Inflammatory macrophage treated with lipopolysaccharide for 4 hours (primary cell): ENCODE data around the gene IGSF11.
"Not testable (repeated sequence)": the region's sequence is repeated elsewhere in the genome, so short reads cannot be mapped to it uniquely, and the experiment has no call there.

ENCODE experiments used
- DNase-seq: peaks from one replicate; pipeline ENCODE4 v3.0.0-alpha.2; 2020

The IGSF11 gene

DNA sequence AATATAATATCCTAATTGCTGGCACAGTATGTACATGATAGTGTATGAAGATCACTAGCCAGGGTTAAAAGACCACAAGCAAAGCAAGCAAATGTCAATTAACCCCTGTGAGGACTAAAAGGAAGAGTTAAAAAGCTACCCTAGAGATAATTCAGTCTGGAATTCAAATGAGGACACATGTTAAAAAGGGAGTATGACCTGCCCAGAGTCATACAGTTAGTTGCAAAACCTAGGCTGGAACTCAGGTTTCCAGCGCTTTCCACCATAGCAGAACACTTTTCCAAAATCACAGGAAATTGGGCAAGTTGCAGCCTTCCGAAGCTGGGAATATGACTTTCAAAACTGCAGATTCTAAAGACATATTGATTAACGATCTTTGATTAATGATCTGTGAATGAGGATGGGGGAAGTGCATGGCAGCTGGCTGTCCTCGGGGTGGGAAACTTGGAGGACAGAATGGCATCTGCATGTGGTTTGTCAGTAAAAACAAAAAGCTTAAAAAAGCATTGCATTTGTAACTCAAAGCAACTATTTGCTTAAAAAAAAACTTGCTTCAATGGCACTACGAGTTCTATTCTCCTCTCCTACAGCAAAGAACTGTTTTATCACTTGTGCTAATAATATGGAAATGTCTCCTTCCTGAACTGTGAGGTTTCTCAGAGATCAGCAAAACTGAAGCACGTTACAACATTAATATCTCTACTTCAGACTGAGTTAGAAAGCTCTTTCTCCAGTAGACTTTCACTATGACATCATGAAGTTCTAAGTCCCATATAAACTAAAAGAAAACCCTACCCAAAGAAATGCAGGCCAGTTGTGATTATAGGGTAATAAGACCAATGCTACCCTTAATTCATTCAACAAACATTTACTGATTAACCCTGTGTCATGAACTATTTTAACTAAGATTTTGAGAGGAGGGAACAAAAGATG lies 46.2 kb downstream of the IGSF11 start:
- no peak for DNase-seq

DNA sequence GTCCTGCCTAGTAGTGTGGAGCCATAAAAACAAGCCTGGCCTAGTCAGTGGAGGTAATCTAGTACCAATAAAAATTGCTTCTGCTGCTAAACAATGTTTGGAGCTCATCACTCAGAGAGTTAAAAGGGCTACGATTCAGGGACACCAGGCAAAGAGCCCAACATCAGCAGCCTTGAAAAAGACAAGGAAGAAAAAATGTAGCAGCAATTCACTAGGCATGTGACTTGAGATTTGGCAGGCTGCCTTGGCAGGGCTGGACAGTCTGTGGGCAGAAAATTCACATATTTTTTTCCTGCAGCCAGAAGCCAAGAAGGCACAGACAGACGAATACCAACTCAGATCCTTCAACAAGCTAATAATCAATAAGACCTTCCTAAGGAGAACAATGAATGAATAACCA lies 47.2 kb downstream of the IGSF11 start:
- DNase-seq: no peak

DNA sequence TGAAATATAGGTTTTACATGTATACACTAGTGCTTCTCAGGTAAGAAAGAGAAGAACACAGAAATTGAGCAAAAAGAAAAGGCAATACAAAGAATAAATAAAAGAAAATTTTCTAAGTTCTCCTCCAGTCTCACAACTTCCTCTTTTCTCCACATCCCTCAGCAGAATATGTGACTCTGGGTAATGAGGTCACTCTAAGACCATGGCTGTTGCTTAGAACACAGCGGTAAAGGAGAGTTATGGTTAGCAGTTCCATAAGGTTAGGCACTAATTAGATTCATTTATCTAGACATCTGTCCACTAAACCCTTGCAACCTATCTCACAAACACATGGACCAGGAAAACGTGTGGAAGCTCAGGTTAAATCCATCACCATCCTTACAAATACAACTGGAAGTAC lies 47.9 kb downstream of the IGSF11 start:
- no peak for DNase-seq

DNA sequence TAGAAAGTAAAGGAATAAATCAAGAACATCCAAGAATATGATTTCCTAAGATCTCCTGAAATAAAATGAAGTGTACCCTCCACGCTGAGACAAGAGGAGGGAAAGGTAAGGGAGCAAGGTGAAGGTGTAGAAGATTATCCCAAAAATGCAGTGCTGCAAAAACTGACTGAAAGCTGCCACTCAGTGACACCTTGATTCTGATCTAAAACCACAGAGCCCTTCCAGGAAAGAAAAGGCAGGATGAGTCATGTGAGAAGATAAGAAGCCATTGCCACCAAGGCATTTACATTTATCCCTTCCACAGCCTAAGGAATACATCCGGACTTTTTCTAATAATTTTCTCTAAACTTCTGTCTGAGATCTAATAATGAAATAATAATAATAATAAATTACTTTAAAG lies 49.9 kb downstream of the IGSF11 start:
- no peak for DNase-seq

DNA sequence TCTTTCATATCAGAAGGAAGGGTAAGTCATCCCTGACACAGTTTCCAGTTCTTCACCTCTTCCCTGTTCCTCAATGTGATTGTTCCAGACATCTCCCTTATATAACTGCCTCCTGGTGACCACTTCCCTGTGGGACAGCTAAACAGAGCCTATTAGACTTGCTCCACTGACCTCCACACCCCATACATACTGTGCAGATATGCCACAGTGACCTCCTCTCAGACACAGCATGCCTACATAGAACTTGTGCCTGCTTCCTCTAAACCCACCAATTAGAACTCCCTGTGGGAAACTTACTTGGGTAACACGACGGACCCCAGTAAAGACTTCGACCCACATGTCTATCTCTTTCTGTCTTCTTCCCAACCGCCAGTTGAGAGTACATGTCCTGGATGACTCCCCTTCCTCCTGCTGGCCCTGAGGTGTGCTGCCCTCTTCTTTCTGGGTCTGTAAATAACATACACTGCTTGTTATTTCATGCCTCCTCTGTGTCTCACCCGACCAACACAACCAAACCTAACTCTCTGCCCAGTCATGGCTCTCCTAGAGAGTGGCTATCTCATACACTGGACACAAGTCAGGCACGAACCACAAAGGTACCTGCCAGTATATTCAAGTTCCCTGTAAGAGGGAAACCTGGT lies 53.0 kb downstream of the IGSF11 start:
- no peak for DNase-seq

DNA sequence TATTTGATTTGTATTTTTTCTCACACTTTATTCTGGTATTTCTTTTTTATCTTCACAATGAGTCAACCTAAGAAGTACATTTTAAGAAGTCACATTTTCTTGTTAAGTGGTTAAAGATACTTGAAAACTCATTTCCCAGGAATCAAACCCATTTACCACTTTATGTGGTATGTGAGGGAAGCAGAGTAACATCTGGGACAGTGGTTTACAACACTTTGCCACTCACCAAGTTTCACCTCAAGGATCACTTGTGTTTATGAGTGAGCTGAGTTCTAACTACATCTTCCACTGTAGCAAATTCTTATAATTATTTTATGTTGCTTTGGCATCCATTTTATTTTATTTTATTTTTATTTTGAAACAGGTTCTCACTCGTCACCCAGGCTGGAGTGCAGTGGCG lies 53.8 kb downstream of the IGSF11 start:
- no peak for DNase-seq

DNA sequence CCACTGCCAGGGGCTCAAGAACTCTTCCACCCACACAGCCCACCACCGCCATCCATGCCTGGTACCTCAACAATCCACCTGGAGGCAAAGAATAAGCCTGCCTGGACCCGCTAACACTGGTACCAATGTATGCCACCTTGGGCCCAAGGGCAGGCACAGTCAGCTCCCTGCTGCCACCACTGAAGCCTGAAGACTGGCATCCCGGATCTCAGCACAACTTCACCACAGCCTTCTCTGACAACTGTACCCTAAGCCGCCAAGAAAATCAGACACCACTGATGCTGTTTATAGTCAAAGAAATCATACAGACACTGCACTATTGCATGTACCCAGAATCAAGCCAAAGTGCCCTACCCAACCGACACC lies 56.3 kb downstream of the IGSF11 start:
- DNase-seq: no peak

DNA sequence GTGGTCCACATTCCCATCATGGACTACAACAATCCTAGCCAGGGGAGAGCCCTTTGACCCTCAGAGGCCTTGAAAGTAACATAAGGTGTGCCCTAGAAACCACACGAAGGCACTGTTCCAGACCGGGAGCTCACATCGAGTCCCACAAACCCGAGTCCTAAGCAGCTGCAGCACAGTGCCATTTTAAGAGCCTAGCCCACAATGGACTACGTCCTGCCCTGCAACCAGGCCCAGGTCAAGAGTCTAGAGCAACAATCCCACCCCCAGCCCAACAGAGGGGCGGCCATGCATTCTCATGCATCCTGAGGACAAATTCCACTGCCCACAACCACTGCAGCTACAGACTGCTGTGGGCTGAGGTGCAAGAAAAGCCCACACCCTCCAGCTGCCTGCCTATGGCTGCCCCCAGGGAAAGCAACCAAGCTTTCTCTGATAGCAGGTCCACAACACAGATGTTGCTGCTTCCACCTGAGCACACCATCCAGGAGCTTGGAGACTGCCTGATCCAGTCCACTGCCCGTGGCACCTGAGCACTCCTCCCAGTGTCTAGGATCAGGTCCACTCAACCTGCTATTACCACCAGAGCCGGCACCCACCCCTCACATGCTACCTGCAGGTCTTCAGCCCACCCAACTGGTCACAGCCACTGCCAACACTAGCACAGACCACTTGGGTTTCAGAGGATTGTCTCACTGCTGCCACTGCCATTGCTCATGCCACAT lies 56.8 kb downstream of the IGSF11 start:
- DNase-seq: no peak

DNA sequence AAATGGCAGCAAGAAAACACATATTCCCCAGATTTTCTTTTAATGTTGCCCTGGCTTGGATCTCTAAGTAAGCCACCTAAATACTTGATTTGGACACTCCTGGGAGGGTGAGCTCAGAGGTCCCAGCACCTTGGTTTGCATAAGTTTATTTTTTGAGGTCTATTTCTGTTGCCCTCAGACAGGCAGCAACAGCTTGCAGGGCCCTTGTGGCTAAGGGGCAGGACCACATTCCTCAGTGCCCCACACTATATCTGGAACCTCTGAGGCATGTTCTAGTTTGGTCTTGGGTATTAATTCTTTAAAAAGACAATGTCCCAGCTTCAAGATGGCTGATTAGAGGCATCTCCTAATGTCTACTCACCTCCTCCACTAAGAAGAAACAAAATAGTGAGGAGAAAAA lies 57.5 kb downstream of the IGSF11 start:
- DNase-seq: no peak

DNA sequence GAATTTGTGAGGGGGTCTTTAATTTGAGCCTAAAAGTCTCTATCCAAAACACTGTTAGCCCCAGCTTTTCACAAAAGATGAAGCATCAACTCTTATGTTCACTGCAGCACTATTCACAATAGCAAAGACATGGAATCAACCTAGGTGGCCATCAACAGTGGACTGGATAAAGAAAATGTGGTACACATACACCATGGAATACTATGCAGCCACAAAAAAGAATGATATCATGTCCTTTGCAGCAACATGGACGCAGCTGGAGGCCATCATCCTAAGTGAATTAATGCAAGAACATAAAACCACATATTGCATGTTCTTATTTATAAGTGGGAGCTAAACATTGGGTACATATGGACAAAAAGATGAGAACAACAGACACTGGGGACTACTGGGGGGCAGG lies 59.2 kb downstream of the IGSF11 start:
- DNase-seq: not testable (repeated sequence)

DNA sequence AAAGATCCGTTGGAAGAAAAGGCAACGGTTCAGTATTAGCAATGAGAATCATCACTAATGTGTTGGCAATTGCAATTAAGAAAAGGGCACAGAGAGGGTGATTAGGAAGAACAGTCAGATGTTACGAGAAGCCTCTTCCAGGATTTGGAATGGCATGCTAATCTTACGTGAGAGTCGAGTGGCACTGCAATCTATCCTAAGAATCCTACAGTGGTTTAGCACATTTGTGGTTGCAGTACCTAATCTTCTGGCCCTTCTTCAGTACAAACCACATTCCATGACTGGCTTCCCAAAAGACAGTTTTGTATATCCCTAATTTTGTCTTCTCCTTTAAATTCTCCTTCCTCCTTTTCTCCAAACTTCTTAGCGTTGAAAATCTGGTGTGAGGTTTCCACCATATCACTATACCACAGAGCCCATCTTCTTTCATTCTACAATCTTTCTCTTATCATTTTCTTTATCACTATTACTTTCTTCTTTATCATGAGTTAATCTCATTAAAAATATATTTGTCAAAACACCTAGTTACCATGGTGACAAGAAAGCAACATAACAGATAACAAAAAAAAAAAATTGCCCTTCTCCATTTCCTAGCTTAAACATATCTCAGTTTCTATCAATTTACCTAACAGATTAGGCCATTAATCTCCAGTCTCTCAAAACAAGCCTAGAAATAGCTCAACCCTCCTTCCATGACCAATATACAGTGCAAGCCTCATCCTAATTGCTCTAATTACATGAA lies 60.1 kb downstream of the IGSF11 start:
- no peak for DNase-seq

DNA sequence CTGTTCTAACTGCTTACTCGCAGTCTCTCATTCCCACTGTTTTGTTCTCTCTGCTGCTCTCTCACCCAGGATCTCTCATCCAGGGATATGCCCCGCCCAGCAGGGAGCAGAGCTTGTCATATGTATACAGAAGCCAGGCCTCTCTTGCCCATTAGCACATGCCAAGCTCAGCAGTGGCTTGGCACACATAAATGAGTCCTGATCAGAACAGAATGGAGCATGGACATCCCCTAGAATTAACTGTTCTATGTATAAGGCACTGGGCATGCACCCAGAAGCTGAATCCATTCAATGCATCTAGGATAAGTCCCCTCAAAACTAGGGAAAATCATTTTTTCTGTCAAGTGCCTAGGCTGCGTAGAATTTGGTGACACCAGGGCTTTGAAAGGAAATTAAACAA lies 61.6 kb downstream of the IGSF11 start:
- no peak for DNase-seq

DNA sequence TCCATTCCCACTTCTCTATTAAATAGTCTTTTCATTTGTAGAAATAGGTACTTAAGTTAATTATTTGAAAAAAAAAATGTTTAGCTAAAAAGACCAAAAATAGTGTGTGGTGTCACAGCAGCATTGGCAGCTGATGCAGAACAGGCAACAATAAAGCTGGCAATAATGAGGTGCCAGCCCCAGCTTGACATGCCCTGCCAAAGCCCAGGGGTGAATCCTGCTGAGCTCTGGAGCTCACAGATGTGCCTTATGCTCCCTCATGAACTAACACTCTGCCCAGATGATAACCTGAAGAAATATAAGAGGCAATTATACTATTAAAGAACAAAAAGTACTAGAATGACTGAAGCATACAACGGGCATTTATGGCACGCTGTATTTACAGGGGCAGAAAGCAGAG lies 63.8 kb downstream of the IGSF11 start:
- no peak for DNase-seq

DNA sequence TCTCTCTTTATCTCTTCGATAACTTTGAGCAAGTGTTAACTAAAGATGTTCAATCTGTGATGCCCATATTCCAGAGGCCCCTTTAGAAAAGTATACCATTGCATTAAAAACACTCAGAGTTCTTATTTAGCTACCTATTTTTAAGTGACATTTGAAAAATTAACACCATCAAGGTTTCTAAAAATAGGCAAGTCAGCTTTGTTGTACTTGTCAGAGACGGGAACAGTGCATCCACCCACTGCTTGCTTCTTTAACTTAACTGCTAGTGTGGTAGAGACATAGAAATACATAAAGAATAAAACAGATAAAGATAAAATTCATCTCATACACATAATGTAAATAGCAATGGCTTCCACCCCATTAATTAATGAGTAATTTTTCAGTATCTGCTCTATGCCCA lies 66.0 kb downstream of the IGSF11 start:
- no peak for DNase-seq

DNA sequence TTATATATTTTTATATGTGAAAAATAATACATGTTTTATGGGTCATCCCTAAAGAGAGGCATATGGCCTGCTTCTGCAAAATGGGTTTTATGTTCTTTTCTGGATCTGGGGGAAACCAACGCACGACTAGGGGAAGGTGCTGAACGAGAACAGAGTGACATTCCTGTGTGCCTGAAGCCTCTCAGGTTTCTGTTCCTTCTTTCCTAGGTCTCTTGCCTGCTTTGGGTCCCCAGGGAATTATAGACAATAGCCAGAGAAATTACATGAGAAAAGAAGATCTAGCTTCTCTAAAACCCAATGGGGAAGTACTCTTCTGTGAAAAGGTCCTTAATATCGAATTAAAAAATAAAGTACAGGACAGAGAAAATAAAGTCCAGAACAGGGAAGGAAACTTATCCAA lies 66.5 kb downstream of the IGSF11 start:
- DNase-seq: no peak

DNA sequence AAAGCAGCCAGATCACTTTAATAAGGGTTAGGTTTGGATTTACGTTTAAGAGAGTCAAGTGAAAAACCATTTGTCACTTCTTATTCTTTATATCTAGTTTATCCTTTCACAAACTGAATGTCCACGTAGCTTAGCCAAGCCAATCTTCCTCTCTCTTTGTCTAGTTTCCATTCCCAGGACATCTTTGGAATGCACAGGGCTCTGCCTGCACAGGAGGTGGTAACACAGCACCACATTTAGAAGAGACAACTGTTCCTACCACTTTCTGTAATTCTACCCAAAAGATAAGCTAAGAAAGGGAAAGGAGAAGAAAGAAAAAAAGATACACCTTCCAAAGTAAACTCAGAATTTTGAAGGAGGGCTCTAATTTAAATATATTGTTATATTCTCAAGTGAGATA lies 67.9 kb downstream of the IGSF11 start:
- no peak for DNase-seq

DNA sequence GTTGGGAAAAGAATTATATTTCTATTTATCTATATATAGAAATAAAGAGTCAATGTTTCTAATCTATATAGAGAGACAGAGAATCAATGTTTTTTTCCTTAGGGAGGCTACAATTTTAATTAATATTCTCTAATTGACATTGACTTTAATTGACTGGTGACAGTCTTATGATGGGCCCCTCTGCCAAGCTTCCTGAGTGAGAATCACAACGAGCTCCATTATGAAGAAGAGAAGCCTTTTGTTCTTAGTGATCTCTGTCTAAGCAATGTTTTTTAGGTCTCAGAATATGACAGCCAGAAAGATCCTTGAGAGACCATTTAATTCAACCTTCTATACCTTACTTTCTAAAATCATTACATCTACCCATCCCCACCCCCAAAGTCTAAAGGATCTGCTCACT lies 70.9 kb downstream of the IGSF11 start:
- DNase-seq: no peak

DNA sequence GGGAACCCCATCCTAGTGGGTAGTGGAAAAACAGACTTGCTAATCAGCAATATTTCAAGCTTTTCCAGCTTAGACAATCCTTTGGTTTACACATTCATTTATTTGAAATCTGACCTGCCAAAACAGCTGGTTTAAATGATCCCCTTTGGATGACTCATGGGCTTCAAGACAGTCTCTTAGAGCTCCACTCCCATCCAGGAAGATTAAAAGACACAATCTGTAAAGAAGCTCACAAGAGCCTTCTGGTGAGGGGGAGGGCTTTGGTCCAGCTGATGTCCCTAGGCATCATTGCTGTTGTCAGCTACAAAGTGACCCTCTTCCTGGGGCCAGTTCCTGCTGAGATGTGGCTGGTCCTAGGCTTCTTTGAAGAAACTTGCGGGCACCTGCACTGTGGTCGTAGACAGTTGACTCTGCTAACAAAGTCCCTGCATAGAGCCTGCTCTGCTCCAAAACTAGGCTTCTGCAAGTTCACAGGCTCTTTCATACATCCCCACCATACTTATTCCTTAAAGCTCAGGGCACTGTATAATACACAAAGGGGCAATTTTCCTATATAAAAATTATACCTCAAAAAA lies 73.7 kb downstream of the IGSF11 start:
- no peak for DNase-seq

DNA sequence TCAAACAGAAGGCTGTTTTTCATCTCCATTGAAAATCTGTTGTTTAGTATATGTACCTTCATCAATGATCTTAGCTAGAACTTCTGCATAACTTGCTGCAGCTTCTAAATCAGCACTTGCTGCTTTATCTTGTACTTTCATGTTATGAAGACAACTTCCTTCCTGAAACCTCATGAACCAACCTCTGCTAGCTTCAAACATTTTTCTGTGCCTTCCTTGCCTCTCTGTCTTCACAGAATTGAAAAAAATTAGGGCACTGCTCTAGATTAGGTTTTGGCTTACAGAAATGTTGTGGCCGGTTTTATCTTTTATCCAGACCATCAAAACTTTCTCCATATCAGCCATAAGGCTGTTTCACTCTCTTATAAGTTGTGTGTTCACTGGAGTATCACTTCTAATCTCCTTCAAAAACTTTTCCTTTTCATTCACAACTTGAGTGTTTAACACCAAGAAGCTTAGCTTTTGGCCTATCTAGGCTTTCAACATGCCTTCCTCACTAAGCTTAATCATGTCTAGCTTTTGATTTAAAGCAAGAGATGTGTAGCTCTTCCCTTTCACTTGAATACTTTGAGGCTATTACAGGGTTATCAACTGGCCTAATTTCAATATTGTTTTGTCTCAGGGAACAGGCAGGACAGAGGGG lies 78.6 kb downstream of the IGSF11 start:
- DNase-seq: no peak

DNA sequence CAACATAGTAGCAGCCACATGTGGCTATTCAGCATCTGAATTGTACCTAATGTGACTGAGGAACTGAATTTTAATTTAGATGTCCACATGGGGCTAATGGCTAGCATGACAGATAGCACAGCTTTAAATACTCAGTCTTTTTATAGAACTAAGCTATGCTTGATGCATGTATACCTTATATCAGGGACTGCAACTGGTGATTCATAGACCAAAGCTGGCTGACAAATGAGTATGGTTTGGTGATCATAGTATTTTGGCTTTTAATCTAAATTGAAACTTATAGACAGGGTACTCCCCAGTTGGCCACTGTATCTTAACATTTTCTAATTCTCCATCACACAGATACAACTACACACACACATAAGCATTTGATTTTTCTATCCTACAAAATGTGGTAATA lies 83.6 kb downstream of the IGSF11 start:
- no peak for DNase-seq

DNA sequence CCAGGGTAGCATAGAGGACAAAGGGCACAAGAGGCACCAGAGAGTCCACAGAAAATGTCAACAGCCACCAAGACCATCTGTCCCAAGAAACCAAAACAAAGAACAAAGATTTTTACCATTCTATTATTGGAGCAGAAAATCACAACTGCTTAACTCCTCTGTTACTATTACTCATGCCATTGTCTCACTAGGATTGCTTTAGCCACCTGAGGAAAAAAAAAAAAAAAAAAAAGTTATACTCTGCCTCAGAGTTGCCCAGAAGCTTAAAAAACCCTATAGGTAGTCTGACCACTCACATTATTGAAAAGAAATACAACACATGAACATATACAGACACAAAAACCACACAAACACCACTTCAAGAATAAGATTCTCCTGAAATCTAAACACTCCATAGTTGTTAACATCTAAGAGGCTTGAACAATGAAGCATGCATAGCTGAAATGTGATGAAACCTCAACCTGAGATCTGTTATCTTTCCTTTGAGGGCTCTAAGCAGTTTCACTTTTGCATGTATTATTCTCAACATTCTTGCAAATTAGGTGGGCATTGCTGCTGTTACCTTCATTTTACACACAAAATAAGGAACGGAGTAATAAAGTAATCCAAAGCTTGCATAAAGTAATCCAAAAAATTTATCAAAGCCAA lies 85.4 kb downstream of the IGSF11 start:
- DNase-seq: no peak

DNA sequence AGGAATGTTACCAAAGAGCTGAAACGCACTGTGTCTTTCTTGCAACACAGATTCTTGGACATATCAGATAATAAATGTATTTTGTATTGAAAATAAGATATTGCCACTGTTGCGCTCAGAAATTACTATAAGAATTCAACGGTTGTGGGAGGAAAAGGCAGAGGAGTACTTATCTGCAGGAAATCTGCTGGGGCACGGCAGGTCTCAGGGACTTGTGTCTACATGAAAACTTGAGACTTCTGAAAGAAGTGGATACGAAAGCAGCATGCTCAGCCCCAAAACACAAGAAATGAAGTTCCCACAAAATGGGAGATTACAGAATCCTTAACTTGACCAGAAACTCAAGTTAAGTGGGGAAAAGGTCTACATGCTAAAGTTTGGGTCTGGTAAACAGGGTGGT lies 86.5 kb downstream of the IGSF11 start:
- DNase-seq: no peak
